ENCODE measurements around the gene ADAMTS2.

- TF ChIP-seq CTCF (conservative IDR thresholded peaks at IDR 0.05; ENCODE audit: low read depth, low read length) (no peak), EZH2phosphoT487 (IDR thresholded peaks at IDR 0.05; ENCODE audit: borderline replicate concordance, low read length) (no peak), EZH2 (IDR thresholded peaks at IDR 0.05; ENCODE audit: low read length, unreplicated experiment) (no peak)
Measured at GRCh38 chr5:179214678-179215077, 130.6 kb downstream of the ADAMTS2 start.
